Mesothelial cell of epicardium (in vitro differentiated cells): ENCODE measurements around the gene LINC01488. TPM values are rescaled to one million over a fixed set of nuclear protein-coding genes. Genes with fewer than 3 reads are reported as not detected.

Experiments used
- DNase-seq, 2 experiments: peaks; one replicate each; pipeline ENCODE4 v3.0.0; 2021; ENCODE audit warnings: low spot score in 2 of 2; ENCODE audit not compliant: unreplicated experiment in 2 of 2
- H3K27ac Mint-ChIP-seq: 2 replicates; pipeline ENCODE4 v1.8.0; 2021; ENCODE audit warnings: mixed read lengths
- H3K27me3 Mint-ChIP-seq: 2 replicates; pipeline ENCODE4 v1.8.0; 2021; ENCODE audit warnings: low read depth, mixed read lengths
- H3K36me3 Mint-ChIP-seq: 2 replicates; pipeline ENCODE4 v1.8.0; 2021; ENCODE audit warnings: mixed read lengths
- H3K4me1 Mint-ChIP-seq: 2 replicates; pipeline ENCODE4 v1.8.0; 2021; ENCODE audit warnings: mixed read lengths
- H3K4me3 Mint-ChIP-seq: 2 replicates; pipeline ENCODE4 v1.8.0; 2021; ENCODE audit warnings: mild to moderate bottlenecking, moderate library complexity, mixed read lengths
- H3K9me3 Mint-ChIP-seq: 2 replicates; pipeline ENCODE4 v1.8.0; 2021; ENCODE audit warnings: mixed read lengths
- total RNA-seq: library from RNA; stranded (reverse); gene quantifications from 3 replicates; pipeline ENCODE4 v1.2.1, GENCODE V29; 2021
- TF ChIP-seq, protein P1 (sequence below): fragments of 200-600 bp; sonication (generic); IDR thresholded peaks from one replicate; pipeline ENCODE4 v1.5.0; 2021; ENCODE audit warnings: antibody characterized with exemption; ENCODE audit not compliant: unreplicated experiment

Gene LINC01488
- total RNA-seq, 1 donor from 2014 or later = not detected

DNA sequence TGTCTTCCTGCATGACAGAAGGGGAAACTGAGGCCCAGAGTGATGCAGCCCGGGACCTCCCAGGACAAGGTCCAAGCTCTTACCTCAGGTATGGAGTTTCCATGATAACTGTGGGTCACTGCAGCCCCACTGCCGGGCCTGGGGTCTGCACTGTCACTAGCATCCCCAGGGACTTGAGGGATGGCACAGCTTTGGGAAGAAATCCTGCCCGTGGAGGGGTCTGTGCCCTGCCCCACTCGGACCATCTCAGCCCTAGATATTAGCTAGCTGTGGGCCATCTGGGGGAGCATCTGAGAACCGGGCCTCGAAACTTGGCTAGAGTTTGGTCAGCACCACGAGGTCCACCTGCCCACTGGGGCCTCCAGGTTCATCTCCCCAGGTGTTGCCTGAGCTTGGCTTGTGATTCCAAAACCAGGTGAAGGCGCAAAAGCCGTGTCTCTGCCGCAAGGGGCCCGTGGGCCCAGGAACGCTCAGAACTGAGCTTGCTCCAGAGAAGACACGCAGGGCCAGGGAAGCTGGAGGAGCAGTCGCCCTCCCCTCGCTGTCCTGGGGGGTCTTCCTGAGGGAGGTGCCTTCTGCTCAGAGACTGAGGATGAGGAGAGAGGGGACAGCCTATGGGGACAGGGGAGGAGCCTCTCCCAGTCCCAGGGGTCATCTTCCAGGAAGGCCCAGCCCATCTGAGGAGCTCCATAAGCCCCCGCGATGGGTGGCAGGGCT, 4.8 kb downstream of the LINC01488 start:
- TF ChIP-seq, protein P1, sequence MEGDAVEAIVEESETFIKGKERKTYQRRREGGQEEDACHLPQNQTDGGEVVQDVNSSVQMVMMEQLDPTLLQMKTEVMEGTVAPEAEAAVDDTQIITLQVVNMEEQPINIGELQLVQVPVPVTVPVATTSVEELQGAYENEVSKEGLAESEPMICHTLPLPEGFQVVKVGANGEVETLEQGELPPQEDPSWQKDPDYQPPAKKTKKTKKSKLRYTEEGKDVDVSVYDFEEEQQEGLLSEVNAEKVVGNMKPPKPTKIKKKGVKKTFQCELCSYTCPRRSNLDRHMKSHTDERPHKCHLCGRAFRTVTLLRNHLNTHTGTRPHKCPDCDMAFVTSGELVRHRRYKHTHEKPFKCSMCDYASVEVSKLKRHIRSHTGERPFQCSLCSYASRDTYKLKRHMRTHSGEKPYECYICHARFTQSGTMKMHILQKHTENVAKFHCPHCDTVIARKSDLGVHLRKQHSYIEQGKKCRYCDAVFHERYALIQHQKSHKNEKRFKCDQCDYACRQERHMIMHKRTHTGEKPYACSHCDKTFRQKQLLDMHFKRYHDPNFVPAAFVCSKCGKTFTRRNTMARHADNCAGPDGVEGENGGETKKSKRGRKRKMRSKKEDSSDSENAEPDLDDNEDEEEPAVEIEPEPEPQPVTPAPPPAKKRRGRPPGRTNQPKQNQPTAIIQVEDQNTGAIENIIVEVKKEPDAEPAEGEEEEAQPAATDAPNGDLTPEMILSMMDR = no peak
- H3K27me3 Mint-ChIP-seq = no peaks in the 10 kb centered on the region
- no peaks in the 10 kb centered on the region for H3K9me3 Mint-ChIP-seq
- H3K36me3 Mint-ChIP-seq = no peaks in the 10 kb centered on the region
- no peak overlapping the region for H3K27ac Mint-ChIP-seq
- no peak for DNase-seq
- H3K4me1 Mint-ChIP-seq = no peaks in the 10 kb centered on the region
- no peak overlapping the region for H3K4me3 Mint-ChIP-seq

DNA sequence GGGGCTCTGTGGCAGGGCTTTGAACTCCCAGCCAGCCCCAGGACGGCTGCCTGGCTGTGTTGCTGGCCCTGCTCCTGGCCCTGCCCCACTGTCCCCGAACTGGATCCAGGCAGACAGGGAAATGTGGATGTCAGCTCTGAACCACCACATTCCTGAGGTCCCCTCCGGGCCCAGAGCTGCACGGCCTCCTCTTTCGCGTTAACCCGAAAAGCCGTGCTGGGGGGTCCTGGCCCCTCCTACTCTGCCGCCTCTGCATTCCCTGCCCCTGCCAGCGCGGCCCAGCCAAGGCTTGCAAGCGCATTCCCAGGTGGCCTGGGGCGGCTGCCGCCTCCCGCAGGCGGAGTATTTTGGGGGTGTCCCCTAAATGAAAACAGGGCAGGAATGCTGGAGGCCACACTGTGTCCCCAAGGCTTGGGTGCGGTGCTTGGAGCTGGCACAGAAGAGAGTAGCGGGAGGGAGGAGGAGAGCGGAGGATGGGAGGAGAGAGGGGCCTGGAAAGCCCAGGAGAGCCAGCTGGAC, 5.4 kb downstream of the LINC01488 start:
- H3K27ac Mint-ChIP-seq = no peak overlapping the region
- TF ChIP-seq, protein P1 = no peak
- H3K4me1 Mint-ChIP-seq = no peaks in the 10 kb centered on the region
- no peaks in the 10 kb centered on the region for H3K36me3 Mint-ChIP-seq
- H3K27me3 Mint-ChIP-seq = peaks cover 2% of the 10 kb centered on the region
- H3K9me3 Mint-ChIP-seq = no peaks in the 10 kb centered on the region
- DNase-seq = no peak
- no peak overlapping the region for H3K4me3 Mint-ChIP-seq

DNA sequence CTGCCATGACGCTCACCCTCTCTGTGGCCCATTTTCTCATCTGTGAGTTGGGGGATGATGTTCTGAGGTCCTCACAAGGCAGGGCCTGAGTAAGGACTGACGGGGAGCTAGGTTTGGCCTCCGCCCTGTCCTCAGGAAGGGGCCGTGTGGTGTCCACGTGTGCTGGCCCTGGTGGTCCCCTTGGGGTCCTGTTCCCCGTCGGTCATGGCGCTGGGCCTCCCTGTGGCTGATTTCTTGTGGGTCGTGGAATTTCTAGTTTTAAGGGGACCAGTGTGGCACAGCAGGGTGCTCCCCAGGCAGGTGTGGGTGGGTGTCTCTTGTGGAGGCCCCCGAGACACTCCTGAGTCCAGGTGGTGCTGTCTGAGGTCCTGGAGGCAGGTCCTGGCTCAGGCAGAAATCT, 5.9 kb downstream of the LINC01488 start:
- Mint-ChIP-seq H3K36me3 (no peaks in the 10 kb centered on the region), H3K9me3 (no peaks in the 10 kb centered on the region), H3K4me3 (no peak overlapping the region), H3K27me3 (peaks cover 2% of the 10 kb centered on the region), H3K27ac (no peak overlapping the region), H3K4me1 (no peaks in the 10 kb centered on the region)
- DNase-seq = no peak
- TF ChIP-seq, protein P1 = no peak

DNA sequence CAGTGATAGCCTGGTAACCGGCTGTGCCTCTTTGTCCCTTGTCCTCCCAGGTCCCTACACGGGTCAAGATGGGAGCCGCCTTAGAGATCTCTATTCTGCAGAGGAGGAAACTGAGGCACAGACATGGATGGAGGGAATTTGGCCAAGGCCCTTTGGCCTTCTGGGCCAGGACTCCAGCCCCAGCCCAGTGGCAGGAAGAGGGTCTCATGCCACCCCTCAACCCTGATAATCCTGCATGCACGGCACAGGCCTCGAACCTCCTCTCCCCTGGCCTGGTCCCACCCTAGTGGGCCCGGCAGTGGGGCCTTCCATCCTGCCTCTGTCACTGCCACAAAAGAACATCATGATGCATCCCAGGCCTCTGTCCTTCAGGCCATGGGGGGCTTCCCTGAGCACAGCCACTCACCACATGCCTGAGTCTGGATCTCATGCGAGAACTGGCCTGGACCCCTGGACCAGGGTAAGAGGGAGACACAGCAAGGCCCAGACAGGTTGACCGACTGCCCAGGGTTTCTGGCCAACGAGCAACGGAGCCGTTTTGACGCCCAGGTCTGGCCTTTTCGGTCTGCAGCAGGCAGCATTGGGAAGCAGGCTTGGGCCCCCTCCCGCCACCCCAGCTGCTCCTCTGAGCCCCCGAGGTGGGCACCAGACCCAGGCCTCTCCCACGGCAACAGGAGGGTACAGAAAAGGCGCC, 6.5 kb downstream of the LINC01488 start:
- no peak for DNase-seq
- Mint-ChIP-seq H3K4me3 (no peak overlapping the region), H3K27ac (no peak overlapping the region), H3K27me3 (peaks cover 2% of the 10 kb centered on the region), H3K9me3 (no peaks in the 10 kb centered on the region), H3K36me3 (no peaks in the 10 kb centered on the region), H3K4me1 (no peaks in the 10 kb centered on the region)
- TF ChIP-seq, protein P1 = no peak

DNA sequence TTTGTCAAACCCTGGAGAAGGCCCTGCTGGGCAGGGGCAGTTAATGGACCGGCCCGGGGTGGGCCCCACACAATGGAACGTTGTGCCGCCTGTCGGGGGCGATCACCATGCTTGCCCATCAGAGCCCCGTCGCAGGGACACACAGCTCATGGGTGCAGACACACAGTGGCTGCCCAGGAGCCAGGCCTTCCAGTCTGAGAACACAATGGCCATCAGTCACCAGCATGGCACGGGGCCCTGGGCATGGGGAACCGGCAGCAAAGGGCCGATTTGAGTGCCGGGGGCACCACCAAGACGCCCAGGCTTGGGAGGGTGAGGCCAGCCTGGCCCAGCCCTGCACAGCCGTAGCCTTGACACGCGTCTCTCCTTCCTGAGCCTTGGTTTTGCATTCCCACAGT, 7.1 kb downstream of the LINC01488 start:
- Mint-ChIP-seq H3K27me3 (peaks cover 2% of the 10 kb centered on the region), H3K9me3 (no peaks in the 10 kb centered on the region), H3K4me1 (no peaks in the 10 kb centered on the region), H3K27ac (no peak overlapping the region), H3K36me3 (no peaks in the 10 kb centered on the region), H3K4me3 (no peak overlapping the region)
- no peak for DNase-seq
- TF ChIP-seq, protein P1 = no peak
